Cerebellar nuclear complex (tissue), 1 donor: ENCODE data around the gene COL1A2.

Experiments used
- DNase-seq, 2 experiments: peaks; one replicate each; lab custom pipeline; 2025; lab: John Stamatoyannopoulos, UW

COL1A2 gene

DNA sequence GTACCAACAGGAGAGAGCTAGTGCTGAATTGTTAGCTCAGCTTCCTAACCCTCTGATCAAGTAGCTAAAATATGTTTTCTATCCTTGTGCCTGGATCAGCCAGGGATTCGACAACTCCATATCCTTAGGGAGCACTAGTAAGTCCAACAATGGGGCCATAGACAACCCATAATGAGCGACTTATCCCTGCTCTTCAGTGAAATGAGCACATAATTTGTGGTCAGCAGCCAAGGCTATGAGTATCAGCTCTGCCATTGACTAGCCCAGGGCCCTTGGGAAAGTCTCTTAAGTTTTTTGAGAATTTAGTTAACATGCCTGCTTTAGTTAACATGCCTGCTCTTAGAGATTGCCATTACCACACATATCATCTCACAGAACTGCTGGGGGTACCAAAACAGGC lies 39.3 kb downstream of the COL1A2 start:
- DNase-seq: no peak

DNA sequence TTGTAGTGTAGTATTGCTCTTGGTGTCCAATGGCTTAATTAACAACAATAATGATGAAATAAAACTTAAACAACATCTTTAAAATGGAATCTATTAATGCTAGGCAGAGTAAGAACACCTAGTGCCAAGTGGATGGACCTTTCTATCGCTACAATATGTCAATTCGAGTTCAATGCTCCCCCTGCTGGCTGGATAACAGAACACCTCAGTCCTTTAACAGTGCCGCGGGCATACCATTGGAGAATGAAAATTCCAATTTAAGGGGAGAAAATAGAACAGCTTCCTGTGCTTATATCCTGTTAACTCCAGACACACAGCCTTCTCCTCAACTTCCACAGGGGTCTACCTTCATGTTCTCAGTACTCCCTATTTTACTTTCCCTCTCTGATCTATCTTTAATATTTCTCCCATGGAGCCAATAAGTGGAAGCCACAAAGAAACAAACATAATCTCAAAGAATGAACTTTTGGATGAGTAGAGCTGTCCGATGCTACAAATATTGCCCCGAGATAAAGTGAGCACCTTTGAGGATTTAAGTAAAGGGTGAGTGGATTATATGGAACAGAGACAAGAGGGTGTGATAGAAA lies 41.4 kb downstream of the COL1A2 start:
- DNase-seq: peak in 1 of 2 experiments; percentile 15

DNA sequence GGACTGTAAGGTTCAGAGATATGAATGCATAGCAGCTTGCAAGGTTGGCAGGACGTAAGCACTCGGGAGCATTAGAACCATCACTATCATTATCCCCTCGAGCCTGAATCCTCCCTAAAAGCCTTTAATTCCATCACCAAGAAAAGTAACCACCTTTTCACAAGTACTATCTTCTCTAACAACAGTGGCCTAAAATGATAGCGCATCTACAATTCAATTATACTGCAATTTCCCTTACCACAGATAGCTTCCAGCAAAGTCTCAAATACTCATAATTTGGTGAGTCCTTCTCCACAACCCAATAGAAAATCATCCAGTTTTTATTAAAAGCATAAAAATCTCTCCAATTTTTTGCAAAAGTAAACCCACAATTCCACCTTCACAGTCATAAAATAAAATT lies 42.0 kb downstream of the COL1A2 start:
- no peak for DNase-seq

DNA sequence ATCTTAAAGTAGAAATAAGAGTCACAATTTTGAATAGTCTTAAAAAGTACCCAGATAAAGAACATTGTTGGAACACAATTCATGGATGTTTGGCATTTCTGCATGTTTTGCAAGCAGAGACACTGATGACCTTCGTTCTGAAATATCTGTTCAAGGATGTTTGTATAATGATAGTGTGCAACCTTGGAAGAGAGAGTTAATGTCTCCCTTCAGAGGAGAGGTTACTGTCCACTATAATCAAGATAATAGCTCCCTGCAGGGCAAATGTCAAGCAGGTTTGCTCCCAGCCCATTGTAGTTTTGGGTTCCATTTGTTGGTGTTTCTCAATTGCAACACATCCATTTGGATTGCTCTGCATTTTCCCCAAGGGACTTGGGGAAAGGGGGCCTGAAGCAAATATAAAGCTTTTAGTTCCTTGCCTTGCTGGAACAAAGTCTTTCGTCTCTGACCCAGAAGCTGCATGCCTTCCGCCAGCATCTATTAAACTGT lies 45.2 kb downstream of the COL1A2 start:
- DNase-seq: no peak

DNA sequence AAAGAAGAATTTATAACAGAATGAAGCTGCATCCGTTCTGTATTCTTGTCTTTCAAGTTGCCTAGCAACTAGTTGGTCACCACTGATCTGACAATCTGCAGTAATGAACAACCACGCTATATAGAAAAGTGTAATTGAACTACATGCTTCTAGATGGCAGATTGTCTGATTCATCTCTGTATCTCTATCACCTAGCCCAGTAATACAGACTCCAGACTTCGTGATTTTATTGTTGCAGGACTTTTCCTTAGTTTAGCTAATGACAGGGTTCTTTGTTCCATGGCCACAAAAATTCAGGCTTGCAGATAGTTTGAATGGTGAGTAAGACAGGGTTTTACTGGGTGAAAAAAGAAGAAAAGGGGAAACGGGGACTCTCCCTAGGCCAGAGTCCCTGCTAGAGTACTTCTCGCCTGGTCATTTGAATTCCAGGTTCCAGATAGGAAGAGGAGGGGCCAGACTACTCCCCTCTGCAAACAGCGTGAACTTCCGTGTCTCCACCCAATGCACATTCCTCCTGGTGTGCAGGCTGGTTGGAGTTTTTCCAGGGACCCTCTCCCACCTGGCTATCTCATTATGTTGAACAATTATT lies 45.9 kb downstream of the COL1A2 start:
- no peak for DNase-seq

DNA sequence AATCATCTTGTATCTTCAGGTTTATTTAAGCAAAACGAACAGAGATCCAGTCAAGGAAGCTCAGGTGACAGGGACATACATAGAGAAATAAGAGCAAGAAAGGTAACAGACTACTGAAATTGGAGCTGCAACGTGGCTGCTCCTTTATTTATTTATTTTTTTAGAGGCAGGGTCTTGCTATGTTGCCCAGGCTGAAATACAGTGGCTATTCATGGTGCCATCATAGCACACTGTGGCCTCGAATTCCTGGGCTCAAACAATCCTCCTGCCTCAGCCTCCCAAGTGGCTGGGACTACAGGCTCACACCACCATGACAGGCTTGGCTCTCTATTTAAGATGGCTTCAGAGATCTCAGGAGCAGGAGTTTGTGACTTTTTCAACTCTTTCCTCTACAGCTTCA lies 46.4 kb downstream of the COL1A2 start:
- DNase-seq: no peak

DNA sequence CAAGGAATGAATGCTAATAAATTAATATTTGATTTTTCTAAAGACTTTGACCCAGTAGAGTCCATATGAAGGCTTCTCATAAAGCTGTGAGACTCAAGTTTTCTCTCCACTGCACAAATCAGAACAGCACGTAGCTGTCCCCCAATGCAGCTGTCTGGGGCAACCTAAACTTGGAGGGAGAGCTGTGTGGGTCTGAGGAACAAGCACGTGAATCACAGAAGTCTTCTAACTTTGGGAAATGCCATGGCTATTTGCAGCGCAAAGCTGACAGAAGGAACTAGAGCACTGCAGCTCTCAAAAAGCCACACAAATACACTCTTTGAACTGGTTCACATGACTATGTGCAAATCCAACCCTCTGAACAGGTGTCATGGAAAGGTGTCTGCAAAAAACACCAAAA lies 47.9 kb downstream of the COL1A2 start:
- DNase-seq: no peak

DNA sequence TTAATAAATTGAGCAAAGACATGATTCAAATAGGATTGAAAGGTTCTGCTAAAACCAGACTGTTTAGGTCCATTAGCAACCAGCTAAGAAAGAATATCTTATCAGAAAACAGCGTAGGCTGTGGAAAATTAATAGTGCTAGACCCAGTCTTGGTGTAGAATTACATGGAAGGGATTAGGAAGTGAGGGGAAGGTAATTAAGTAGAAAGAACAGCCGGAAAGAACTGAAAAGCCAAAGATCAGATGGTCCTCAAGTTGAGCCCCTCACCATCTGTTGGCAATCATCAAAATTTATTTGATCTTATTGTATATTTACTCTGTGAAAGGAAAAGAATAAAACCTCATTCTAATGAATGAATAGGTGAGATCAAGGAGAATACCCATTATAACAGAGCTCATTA lies 50.1 kb downstream of the COL1A2 start:
- no peak for DNase-seq

DNA sequence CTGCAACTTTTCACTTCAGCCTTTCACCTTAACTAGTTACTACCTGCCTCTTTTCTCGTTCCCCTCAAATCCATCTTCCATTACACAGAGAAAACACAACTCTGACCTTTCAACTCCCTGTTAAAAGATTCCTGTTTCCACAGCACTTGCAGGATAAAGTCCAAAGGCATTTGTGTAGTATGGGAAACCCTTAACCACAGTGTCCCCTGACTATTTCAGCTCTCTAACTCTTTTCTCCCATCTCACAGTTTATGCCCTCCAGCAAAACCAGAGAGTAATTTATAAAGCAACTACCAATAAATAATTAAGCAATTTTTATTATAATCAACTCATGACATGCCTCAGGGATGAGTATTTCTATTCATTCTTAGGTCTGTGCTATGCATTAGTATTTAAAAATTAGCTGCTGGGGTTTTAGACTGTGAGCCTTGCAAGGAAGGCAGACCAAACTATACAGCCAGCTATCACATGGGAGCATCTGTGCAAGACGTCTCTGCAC lies 51.0 kb downstream of the COL1A2 start:
- DNase-seq: no peak

DNA sequence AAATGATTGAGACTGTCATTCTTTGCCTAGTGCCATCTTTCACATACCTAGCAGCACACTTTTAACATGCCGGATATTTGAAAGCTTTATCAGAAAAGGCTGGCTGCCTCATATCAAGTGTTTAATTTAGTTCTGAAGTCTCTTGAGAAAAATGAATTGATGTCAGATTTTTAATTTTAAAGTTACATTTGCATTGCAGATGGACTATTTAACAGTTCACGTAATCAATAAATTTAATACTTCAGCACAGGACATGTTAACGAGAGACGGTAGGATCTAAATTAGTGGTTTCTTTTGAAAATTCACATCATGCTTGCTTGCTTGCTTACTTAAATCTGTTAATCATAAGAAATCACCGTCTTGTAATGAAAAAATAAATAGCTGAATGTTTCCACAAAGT lies 51.6 kb downstream of the COL1A2 start:
- DNase-seq: no peak

DNA sequence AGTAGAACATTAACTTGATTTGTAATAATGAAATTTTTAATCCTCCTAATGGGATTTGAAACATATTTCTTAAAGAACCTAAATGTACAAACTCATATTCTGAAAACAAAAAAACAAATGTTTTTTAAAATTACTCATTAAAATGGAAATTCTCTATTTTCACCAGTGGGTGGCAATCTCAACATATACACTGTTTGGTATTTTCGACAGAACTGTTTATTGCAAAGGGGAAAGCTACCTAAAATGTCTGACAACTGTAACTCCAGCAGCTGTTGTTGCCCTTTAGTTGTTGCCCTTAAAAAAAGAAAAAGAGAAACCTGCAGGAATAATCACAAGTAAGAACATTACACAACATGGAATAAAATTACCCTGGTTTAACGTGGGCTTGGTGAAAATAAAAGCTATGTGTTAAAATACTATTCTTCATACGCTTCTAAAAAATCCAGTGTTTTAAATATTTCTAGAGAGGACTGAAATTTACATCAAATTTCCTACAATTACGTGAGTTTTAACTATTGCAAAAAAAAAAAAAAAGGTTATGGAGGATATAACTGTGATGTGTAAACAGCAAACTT lies 54.5 kb downstream of the COL1A2 start:
- DNase-seq: no peak

DNA sequence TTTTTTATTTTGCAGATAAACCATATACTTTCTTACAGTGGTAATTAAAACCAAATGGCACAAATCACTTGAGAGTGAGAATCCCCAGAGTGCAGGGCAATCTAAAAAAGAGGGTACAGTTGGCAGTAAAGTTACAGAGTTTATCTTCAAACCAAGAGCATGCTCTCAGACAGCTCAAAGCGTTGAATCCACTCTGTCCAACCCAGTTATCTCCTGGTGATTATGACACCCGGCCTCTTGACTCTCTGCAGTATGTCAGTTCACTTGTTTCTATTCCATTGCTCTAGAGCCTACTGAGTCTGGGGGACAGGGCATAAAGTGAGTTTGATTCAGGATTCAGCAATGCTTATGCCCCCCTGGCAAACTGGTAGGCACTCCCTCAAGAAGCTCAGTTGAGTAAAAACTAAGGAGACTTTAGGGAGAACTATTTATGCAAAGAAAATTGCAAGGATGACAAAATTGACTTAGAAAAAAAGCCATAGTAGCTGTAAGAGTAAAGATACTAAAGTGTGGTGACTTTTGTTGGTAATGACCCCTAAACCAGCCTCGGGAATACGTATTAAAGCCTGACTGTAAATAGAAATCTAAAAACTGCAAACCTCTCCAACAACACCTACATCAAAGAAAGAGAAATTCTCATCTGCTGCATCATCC lies 55.5 kb downstream of the COL1A2 start:
- no peak for DNase-seq

DNA sequence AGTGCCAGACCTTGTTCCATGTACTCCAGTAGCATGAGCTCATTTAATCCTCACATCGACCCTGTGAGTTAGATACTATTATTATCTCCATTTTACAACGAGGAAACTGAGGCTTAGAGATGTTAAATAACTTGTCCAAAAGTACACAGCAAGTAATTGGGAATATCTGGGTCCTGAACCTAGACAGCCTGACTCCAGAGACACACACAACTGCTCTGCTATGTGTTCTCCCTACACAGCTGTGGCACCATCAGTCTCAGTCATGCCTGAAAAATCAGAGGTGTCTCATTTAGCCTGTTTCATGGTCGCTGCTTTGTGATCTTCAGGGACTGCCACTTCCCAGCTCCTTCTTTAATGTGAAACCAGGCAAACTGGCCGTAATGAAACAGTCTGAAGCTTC lies 56.5 kb downstream of the COL1A2 start:
- DNase-seq: no peak

DNA sequence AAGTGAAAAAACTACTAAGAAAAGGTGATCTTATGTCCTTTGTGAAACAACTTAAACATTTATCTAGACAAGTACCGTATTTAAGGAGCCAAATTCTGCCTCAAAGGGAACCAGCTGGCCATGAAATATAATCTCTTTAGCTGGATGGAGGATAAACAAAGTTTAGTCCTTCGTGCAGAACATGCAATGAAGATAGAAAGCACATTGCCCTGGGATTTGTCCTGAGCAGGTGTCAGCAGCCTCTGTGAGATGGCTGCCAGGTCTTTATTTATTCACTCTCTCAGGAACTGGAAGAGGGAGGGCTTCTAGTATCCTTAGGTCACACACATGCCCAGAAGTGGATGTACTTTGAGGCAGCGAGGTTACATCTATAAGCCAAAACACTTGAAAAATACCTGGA lies 57.5 kb downstream of the COL1A2 start:
- no peak for DNase-seq

DNA sequence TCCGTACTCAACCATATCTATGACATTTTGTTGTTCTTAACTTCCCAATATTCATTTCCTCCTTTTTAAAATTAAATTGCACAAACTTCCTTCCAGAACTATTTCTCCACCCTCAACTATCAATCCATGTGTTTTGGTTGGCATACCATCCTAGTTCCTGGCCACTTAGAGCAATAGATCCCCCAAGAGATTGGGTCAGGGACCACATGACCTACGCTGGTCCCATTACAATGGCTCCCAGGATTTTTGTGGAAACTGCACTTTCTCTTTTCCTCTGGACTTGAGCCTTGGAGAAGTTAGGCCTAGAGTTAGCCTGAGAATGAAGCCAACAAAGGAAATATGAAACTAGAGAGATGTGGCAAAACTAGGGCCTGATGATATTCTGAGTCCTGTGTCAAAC lies 59.2 kb downstream of the COL1A2 start:
- DNase-seq: no peak

DNA sequence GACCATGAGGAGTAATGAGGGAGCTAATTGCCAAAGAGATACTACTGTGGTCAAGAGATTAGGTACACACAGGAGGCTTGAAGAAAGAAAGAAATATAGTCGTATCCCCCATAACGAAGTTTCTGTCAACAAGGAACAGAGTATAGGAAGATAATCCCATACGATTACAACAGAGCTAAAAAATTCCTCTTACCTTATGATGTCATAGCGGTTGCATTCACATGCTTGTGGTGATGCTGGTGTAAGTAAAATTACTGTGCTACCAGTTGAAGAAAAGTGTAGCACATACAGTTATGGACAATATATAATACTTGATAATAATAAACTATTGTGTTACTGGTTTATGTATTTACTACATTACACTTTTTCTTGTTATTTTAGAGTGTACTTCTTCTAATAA lies 63.3 kb downstream of the COL1A2 start:
- DNase-seq: no peak

DNA sequence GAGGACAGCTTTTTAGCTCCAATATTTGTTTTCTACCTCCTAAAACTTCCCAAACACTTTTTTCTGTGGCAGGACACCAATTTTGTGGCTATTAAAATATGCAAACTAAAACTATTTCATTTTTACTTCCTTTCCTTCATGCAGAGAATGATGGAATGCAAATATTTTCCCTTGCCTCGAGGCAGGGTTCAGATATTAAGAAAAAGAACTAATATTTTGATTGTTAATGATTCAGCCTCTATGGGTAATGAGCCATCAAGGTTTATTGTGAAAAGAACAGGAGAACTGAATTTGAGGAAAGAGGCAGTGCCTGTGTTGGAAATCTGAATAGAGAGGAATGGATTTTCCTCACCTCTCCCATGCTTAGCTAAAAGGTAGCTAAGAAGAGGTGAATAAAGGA lies 71.8 kb downstream of the COL1A2 start:
- no peak for DNase-seq

DNA sequence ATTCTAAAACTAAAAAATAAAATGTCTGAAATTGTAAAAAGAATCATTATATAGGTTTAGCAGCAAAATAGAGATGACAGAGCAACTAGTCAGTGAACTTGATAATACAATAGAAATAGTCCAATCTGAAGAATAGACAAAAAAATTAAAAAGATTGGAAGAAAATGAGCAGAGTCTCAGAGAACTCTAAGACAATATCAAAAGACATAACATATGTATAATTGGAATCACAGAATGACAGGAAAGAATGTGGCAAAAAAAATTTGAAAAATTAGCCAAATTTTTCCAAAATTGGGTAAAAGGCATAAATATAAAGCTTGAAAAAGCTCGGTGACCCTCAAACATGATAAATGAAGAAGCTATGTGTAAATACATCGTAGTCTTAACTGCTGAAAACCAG lies 76.9 kb downstream of the COL1A2 start:
- DNase-seq: no peak

DNA sequence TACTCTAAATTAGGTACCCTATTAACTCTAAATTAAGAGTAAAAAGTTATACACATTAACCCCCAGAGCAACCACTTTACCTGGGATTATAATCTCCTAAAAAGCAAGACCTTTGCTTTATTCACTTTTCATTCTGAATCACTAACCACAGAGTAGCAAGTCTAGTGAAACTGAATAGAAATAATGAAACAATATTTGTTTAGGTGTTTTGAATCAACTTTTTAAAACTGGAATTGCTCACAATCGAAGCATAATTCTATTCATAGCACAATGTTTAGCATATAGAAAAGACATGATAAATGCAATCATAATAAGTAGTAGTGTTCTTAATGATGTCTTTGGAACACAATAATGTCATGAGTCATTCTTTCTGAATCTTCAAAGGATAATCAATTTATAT lies 77.9 kb downstream of the COL1A2 start:
- no peak for DNase-seq

DNA sequence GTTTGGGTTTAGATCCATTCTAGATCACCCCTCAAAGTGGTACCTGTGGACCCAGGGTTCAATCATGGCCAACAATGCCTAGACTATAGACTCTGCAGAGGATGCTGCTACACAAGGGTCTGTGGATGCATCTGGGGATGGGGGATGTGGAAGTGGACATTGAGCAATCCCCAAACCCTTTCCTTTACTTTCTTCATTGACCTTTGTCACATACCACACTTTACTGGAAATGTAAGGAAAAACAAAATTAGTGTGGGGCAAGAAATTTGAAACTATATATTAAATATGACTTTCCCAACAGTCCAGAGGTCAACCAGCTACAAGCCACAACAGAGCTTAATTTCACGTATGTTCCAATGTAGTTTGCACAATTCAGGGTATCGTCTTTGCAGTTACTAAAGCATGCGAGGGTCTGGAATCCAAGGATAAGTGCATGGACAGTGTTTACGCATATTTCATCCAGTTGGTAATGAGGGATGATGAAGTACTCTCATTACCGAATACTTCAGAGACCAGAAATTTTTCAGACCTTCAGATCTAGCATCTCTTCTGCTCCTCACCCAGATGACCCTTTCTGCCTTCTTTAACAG lies 81.7 kb downstream of the COL1A2 start:
- no peak for DNase-seq

DNA sequence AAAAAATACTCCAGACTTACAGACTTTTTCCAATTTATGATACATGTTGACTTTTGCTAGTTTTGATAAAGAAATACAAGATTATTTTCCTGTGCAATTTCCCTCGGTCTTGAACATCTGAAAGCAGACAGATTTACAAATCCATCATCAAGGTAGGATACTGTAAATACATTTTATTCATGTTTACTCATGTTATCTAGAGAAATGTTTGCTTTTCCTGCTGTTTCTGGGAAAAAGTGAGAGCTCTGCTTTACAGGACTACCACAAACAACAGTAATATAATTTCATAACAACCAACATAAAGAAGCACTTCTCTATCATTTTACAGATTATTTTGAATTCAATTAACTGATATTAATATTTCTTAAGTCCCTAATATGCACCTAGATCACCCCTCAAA lies 83.2 kb downstream of the COL1A2 start:
- no peak for DNase-seq

DNA sequence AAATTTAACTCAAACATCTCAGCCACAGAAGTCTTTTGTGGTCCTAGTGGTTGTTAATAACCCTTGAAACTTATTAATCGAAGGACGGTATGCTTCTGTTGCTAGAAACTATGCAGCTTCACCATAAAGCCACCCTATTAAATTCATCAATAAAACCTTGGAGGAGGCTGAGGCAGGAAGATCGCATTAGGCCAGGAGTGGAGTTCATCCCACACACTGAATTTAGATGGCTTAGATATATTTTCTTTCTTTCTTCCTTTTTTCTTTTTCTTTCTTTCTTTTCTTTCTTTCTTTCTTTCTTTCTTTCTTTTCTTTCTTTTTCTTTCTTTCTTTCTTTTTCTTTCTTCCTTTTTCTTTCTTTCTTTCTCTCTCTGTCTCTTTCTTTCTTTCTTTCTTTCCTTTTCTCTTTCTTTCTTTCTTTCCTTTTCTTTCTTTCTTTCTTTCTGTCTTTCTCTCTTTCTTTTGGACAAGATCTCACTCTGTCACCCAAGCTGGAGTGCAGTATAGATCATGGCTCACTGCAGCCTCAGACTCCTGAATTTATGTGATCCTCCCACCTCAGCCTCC lies 84.0 kb downstream of the COL1A2 start:
- DNase-seq: no peak
